NCI-H187 treated with DMSO at 0.1 percent for 48 hours (cell line): ENCODE results near the gene CORO1C.
"Not testable (repeated sequence)": the region's sequence is repeated elsewhere in the genome, so short reads cannot be mapped to it uniquely, and the experiment has no call there.

Experiments
- DNase-seq: peaks from one replicate; lab custom pipeline; 2025; lab: John Stamatoyannopoulos, UW

CORO1C gene

DNA sequence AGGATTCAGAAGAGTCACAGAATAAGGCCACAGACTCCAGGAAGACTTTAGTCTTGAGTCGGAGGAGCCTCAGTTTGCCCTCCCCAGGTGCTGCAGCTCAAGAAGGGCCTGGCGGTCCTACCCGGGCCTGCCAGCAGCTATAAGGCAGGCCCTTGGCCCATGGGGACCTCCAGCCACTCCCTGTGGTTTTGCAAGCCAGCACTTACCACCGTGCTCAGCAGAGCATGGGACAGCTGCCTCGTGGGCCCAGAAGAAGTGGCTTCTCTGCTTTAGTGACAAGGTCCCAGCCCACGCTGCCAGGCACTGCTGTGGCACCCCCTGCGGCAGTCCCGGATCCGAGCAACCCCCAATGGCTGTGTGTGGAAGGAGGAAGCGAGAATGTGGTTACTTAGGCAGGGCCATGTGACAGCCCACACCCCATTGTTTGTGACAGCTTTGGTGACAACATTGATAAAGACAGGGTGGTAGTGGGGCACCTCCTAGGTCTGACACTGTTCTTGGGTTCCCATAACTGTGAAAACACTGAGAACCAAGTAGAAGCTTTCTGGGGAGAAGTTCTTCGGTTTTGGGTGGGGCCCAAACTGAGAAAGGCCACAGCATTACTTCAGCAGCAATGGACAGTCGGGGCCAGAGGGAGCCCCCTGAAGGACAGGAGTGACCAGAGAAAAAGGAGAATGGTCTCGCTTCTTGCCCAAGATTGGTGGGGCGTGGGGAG, 97.6 kb downstream of the CORO1C start, which contains the start of gene SELPLG:
SELPLG (minus strand) TSS at position 361 of the 715 bp plus-strand sequence. CDS start 9,587 bp downstream, outside the sequence.
- DNase-seq = peak; percentile 49

DNA sequence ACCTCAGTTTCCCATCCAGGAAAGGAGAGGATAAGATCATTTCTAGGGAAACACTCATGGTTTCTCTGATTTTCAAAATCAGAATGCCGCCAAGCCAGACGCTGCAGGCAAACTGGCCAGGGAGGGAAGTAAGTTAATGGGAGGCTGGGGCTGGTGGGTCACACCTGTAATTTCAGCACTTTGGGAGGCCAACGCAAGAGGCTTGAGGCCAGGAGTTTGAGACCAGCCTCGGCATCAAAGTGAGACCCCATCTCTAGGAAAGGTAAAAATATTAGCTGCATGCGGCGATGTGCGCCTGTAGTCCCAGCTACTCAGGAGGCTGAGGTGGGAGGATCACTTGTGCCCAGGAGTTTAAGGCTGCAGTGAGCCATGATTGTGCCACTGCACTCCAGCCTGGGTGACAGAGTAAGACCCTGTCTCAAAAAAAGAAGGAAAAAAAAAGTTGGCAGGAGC, 98.2 kb downstream of the CORO1C start:
- DNase-seq = no peak

DNA sequence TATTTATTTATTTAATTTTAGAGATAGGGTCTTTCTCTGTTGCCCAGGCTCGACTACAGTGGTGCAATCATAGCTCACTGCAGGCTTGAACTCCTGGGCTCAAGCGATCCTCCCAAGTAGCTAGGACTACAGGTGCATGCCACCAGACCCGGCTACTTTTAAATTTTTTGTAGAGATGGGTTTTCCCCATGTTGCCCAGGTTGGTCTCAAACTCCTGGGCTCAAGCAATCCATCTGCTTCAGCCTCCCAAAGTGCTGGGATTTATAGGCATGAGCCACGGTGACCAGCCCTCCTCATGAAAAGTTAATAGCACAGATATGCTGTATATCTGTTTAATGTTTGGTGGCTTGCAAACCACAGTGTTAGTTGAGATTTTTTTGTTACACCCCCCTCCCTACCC, 100.1 kb downstream of the CORO1C start:
- DNase-seq = not testable (repeated sequence)

- DNase-seq = no peak
Observed at GRCh38 chr12:108630481-108631207, 100.7 kb downstream of the CORO1C start.

- no peak for DNase-seq
Observed at GRCh38 chr12:108629824-108630476, 101.4 kb downstream of the CORO1C start.

- no peak for DNase-seq
Observed at GRCh38 chr12:108629151-108629550, 102.2 kb downstream of the CORO1C start.

DNA sequence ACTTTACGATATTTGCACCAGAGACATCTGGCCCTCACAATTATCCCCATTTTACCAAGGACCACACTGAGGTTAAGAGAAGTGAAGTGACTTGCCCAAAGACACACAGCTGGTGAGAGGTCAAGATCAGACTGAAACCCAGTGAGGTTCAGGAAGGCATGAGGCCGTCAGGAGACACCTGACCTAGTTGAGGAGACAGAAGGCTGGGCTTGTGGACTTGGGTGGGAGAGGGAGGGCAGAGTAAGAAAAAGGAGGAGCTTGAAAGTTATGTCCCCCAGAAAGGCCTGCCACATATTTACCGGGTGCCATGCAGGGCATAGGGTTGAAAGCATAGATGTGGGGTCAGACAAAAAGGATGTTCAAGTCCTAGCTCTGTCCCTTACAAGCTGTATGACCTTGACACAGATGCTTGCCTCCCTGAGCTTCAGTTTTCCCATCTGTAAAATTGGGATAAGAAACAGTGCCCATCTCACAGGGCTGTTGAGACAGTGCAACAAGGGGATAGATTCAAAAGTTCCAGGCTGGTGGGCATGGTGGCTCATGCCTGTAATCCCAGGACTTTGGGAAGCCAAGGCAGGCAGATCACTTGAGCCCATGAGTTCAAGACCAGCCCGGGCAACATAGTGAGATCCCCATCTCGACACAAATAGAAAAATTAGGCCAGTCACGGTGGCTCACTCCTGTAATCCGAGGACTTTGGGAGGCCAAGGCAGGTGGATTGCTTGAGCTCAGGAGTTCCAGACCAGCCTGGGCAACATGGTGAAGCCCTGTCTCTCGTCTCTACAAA, 104.0 kb downstream of the CORO1C start:
- no peak for DNase-seq

- no peak for DNase-seq
Observed at GRCh38 chr12:108625228-108625627, 106.1 kb downstream of the CORO1C start.

- no peak for DNase-seq
Observed at GRCh38 chr12:108623577-108623976, 107.7 kb downstream of the CORO1C start.

GRCh38 chr12:108622921-108623514, 108.3 kb downstream of the CORO1C start:
- no peak for DNase-seq

DNA sequence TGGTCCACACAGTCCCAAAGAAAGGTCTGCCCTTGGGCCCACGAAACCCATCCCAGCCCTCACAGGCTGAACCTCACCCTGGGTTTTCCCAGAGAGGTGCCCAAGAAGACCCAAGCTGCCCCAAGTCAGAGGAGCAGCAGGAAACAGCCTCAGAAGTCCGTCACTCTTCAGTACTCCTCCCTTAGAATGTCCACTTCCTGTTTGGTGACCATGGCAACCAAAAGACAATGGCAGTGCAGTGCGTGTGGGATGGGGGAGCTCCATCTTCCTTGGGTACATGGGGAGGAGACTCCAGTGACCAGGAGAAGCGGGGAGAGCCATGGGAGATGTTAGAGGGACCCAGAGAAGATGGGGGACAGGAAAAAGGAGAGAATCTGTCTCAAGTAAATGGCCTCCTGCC, 108.9 kb downstream of the CORO1C start:
- DNase-seq = no peak

- DNase-seq = no peak
Observed at GRCh38 chr12:108621161-108621560, 110.2 kb downstream of the CORO1C start.

GRCh38 chr12:108620236-108620879, 111.0 kb downstream of the CORO1C start:
- no peak for DNase-seq

DNA sequence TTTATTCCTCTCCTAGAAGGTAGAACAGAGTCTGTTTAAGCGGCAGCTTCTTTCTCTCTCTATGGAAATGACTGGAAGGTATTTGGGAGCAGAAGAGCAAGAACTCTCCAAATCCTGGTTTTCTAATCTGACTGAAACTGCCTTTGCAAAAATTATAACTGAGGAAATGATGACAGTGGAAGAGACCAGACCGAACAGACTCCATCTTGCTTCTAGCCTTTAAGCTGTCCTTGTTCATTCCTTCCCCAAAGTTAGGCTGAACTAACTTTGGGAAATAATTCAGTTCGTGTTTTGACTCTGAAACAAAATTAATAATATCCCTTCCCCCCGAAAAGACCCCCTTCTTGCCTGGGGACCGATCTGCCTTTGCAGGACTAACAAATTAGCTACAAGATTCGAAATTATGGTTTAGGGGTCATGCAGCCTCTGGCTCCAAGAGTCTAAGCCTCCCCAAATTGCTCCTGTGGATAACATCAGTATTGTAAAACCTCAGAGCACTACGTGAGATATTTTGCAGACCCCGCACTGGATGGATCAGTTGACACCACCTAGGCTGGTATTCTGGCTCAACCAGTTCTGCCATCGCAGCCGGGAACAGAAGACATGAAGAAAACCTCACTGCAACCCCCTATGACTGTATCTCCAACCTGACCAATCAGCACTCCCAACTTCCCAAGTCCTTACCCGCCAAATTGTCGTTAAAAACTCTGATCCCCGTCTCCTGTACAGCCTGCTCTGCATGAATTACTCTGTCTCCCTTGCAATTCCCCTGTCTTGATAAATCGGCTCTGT, 111.8 kb downstream of the CORO1C start:
- DNase-seq = no peak

- not testable (repeated sequence) for DNase-seq
Observed at GRCh38 chr12:108618953-108619274, 112.4 kb downstream of the CORO1C start.

- peak; percentile 52 for DNase-seq
Observed at GRCh38 chr12:108618079-108618952, 113.0 kb downstream of the CORO1C start.

GRCh38 chr12:108616941-108617858, 114.1 kb downstream of the CORO1C start:
- DNase-seq = no peak

DNA sequence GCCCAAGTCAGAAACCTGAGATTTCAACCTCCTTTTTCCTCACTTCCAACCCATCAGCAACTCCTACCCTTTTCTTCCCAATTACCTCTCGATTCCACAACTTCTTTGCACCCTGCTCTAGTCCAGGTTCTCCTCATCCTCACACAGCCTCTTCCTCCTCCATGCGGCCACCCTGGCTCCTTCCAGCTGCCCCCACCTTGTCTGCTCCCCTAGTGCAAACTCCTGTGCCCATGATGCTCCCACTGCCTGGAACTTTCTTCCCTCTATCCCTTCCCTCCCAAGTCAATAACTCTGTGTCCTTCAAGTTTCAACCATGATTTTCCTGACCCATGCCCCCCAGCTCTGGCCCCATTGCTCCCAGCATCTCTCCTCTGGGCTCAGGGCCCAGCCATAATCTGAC, 115.0 kb downstream of the CORO1C start:
- no peak for DNase-seq
